Effector memory CD4-positive, alpha-beta T cell (primary cell): ENCODE data around the gene RALBP1.
"Not testable (repeated sequence)": the region's sequence is repeated elsewhere in the genome, so short reads cannot be mapped to it uniquely, and the experiment has no call there.

Experiments
- DNase-seq, 3 donors: peaks; one replicate each; pipeline ENCODE4 v3.0.0-alpha.2; 2020
- H3K27ac ChIP-seq: 2 replicates; pipeline ENCODE4 v1.7.0; 2013; ENCODE audit warnings: mild to moderate bottlenecking, low read length, moderate library complexity; ENCODE audit not compliant: insufficient read depth, poor library complexity, severe bottlenecking
- H3K27me3 ChIP-seq: replicated peaks from 2 replicates; pipeline ENCODE4 v1.7.0; 2013; ENCODE audit warnings: mild to moderate bottlenecking, low read length; ENCODE audit not compliant: insufficient read depth, control insufficient read depth, poor library complexity, severe bottlenecking
- H3K36me3 ChIP-seq: 2 replicates; pipeline ENCODE4 v1.7.0; 2013; ENCODE audit warnings: mild to moderate bottlenecking, low read length, moderate library complexity; ENCODE audit not compliant: control insufficient read depth, insufficient read depth
- H3K4me1 ChIP-seq: 2 replicates; pipeline ENCODE4 v1.7.0; 2013; ENCODE audit warnings: low read length, mild to moderate bottlenecking; ENCODE audit not compliant: control insufficient read depth, insufficient read depth, poor library complexity, severe bottlenecking
- H3K4me3 ChIP-seq: 2 replicates; pipeline ENCODE4 v1.7.0; 2013; ENCODE audit warnings: low read length, low read depth, mild to moderate bottlenecking; ENCODE audit not compliant: insufficient read depth, poor library complexity, severe bottlenecking
- H3K9me3 ChIP-seq: 2 replicates; pipeline ENCODE4 v1.7.0; 2013; ENCODE audit warnings: mild to moderate bottlenecking, low read length, moderate library complexity; ENCODE audit not compliant: control insufficient read depth

RALBP1 gene

GRCh38 chr18:9435041-9435440 lies 40.3 kb upstream of the RALBP1 start:
- Histone ChIP-seq H3K27ac (no peak overlapping the region), H3K36me3 (no peaks in the 10 kb centered on the region), H3K4me1 (no peaks in the 10 kb centered on the region), H3K4me3 (no peak overlapping the region), H3K9me3 (no peaks in the 10 kb centered on the region), H3K27me3 (no peaks in the 10 kb centered on the region)
- DNase-seq = no peak

GRCh38 chr18:9436206-9436929 lies 38.9 kb upstream of the RALBP1 start:
- Histone ChIP-seq H3K9me3 (no peaks in the 10 kb centered on the region), H3K4me1 (no peaks in the 10 kb centered on the region), H3K27me3 (no peaks in the 10 kb centered on the region), H3K27ac (no peak overlapping the region), H3K36me3 (no peaks in the 10 kb centered on the region), H3K4me3 (no peak overlapping the region)
- DNase-seq = no peak

DNA sequence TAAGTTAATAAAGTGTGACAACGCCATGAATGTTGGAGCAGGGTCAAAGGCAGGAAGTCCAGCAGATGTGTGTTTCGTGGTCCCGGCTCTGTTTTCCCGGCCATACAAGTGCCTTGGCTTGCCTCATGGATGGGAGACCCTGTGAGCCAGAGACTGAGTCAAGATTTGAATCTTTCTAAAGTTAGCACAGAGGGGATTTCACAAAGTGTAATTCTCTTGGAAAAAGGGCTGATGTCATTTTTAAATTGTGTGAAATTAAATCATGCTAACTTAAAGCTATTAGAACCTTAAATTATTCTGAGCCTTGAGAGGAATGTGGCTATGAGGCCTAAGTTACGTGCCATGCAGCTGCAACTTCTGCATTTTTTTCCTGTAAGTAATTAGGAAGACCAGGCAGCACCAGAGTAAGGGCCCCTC lies 38.3 kb upstream of the RALBP1 start:
- Histone ChIP-seq H3K27me3 (no peaks in the 10 kb centered on the region), H3K27ac (no peak overlapping the region), H3K4me3 (no peak overlapping the region), H3K4me1 (no peaks in the 10 kb centered on the region), H3K9me3 (no peaks in the 10 kb centered on the region), H3K36me3 (no peaks in the 10 kb centered on the region)
- DNase-seq = no peak

- Histone ChIP-seq H3K4me1 (no peaks in the 10 kb centered on the region), H3K27me3 (no peaks in the 10 kb centered on the region), H3K36me3 (no peaks in the 10 kb centered on the region), H3K4me3 (no peak overlapping the region), H3K27ac (no peak overlapping the region), H3K9me3 (no peaks in the 10 kb centered on the region)
- DNase-seq = no peak
Measured at GRCh38 chr18:9437672-9438071, 37.6 kb upstream of the RALBP1 start.

DNA sequence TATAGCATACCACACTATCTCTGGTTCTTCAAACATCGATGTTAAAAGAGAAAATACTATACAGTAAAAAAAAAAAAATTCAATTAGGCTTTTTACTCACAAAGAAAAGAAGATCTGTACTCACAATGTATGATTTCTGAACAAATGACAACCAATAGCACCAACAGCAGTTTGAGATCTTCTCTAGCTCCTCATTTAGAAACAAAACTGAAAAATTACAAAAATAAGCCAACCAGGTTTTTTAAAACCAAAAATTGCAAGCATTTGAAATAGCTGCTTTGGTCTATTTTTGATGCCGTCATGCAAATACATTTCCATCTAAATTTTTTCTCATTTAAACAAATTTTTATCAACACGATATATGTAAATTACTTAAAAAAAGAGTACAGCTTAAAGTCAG lies 34.3 kb upstream of the RALBP1 start:
- Histone ChIP-seq H3K4me3 (no peak overlapping the region), H3K9me3 (no peaks in the 10 kb centered on the region), H3K4me1 (no peaks in the 10 kb centered on the region)

DNA sequence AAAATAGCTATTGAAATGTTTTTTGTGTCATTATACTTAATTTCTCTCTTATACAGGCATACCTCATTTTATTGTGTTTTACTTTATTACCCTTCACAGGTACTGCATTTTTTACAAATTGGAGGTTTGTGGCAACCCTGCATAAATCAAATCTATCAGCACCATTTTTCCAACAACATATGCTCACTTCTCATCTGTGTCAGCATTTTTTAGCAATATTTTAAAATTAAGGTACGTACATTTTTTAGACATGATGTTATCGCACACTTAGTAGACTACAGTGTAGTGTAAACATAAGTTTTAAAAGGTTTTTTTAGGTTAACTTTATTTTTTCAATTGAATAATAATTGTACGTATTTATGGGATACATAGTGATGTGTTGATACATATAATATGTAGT lies 30.8 kb upstream of the RALBP1 start:
- no peak for DNase-seq
- H3K4me1 ChIP-seq = no peaks in the 10 kb centered on the region
- no peaks in the 10 kb centered on the region for H3K27me3 ChIP-seq
- H3K36me3 ChIP-seq = no peaks in the 10 kb centered on the region
- H3K4me3 ChIP-seq = no peak overlapping the region
- no peak overlapping the region for H3K27ac ChIP-seq
- H3K9me3 ChIP-seq = no peaks in the 10 kb centered on the region

More for the DNA sequence above, 34.3 kb upstream of the RALBP1 start:
- no peak overlapping the region for H3K27ac ChIP-seq
- H3K36me3 ChIP-seq = no peaks in the 10 kb centered on the region
- no peaks in the 10 kb centered on the region for H3K27me3 ChIP-seq
- DNase-seq = no peak

- Histone ChIP-seq H3K9me3 (no peaks in the 10 kb centered on the region), H3K4me1 (no peaks in the 10 kb centered on the region), H3K36me3 (no peaks in the 10 kb centered on the region), H3K4me3 (no peak overlapping the region), H3K27me3 (no peaks in the 10 kb centered on the region), H3K27ac (no peak overlapping the region)
- no peak for DNase-seq
Measured at GRCh38 chr18:9446839-9447238, 28.5 kb upstream of the RALBP1 start.

- H3K9me3 ChIP-seq = no peaks in the 10 kb centered on the region
- no peaks in the 10 kb centered on the region for H3K36me3 ChIP-seq
- H3K4me1 ChIP-seq = no peaks in the 10 kb centered on the region
- DNase-seq = no peak
- no peak overlapping the region for H3K4me3 ChIP-seq
- no peaks in the 10 kb centered on the region for H3K27me3 ChIP-seq
- no peak overlapping the region for H3K27ac ChIP-seq
Measured at GRCh38 chr18:9447334-9447733, 28.0 kb upstream of the RALBP1 start.

DNA sequence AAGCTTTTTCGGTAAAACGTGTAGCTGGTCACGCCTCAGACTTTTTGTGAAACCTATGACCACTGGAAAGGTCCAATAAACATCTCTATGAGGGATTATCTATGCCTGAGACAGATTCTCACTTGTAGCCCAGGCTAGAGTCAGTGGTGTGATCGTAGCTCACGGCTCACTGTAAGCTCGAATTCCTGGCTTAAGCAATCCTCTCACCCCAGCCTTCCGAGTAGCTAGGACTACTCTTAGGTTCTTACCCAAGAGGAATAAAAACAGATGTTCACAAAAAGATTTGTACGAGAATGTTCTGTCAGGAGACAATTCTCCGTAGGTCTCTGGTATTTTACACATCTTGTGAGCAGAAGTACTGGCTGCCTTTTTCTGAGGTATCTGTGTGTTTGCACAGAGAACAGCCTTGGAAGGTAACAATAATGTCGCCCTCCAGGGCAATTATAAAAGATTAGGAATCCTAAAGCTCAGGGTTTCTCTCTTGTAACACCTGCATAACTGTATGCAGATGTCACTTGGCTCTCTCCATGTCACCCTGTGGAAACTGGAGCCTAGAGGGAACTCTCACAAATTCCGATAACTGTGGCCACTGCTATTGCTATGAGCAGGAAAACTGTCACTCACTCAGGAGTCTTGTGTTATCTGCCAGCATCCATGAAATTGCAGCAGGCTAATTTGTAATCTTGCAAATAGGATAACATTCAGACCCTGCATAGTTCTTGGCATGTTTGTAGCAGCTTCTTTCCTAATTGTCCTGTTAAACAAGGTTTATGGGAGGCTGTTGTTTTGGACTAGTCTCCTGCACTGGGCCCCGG lies 25.5 kb upstream of the RALBP1 start:
- Histone ChIP-seq H3K9me3 (no peaks in the 10 kb centered on the region), H3K36me3 (no peaks in the 10 kb centered on the region), H3K4me1 (no peaks in the 10 kb centered on the region), H3K4me3 (no peak overlapping the region), H3K27me3 (no peaks in the 10 kb centered on the region), H3K27ac (no peak overlapping the region)
- no peak for DNase-seq

DNA sequence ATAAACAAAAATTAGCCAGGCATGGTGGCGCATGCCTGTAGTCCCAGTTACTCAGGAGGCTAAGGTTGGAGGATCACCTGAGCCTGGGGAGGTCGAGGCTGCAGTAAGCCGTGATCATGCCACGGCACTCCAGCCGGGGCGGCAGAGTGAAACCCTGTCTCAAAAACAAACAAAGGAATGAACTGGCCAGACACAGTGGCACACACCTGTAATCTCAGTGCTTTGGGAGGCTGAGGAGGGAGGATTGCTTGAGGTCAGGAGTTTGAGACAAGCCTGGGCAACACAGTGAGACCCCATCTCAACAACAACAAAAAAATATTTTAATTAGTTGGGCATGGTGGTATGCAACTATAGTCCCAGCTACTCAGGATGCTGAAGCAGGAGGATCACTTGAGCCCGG lies 24.4 kb upstream of the RALBP1 start:
- not testable (repeated sequence) for H3K4me3 ChIP-seq, H3K27me3 ChIP-seq, H3K9me3 ChIP-seq, H3K4me1 ChIP-seq, H3K27ac ChIP-seq, H3K36me3 ChIP-seq, DNase-seq
